ENCODE measurements around the gene SNRPD3. TPM values are rescaled to one million over a fixed set of nuclear protein-coding genes. Genes with fewer than 3 reads are reported as not detected.
A peak's percentile ranks its signal among the peaks of the same experiment; 100 is the strongest.

Gene SNRPD3
- total RNA-seq, 1 donor from 2014 or later: 147 TPM

DNA sequence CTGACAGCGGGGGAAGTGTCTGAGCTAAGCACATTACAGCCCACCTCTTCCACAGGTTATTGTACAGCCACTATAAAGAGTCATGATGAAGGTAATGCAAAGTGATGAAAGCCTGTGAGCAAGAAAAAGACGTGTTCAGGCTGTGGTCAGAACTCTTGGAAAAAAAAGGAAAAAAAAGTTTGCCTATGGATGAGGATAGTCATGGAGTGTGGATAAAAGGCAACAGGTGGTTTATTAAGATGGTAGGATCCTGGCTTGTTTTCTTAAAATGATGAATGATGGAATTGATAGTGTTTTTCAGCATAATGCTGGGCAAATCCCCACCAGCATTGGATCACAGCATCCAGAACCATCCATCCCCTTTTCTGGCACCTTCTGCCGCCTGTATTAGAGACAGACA lies 37.6 kb upstream of the SNRPD3 start:
- no peaks in the 10 kb centered on the region for H3K36me3 ChIP-seq (ENCODE audit: control insufficient read depth, insufficient read depth, low read length)
- H3K27me3 ChIP-seq (ENCODE audit: control insufficient read depth, insufficient read depth, low read length): peaks cover 9% of the 10 kb centered on the region
- FAIRE-seq: no peak
- no peak for DNase-seq (ENCODE audit: low read depth)
- TF ChIP-seq, protein P1, sequence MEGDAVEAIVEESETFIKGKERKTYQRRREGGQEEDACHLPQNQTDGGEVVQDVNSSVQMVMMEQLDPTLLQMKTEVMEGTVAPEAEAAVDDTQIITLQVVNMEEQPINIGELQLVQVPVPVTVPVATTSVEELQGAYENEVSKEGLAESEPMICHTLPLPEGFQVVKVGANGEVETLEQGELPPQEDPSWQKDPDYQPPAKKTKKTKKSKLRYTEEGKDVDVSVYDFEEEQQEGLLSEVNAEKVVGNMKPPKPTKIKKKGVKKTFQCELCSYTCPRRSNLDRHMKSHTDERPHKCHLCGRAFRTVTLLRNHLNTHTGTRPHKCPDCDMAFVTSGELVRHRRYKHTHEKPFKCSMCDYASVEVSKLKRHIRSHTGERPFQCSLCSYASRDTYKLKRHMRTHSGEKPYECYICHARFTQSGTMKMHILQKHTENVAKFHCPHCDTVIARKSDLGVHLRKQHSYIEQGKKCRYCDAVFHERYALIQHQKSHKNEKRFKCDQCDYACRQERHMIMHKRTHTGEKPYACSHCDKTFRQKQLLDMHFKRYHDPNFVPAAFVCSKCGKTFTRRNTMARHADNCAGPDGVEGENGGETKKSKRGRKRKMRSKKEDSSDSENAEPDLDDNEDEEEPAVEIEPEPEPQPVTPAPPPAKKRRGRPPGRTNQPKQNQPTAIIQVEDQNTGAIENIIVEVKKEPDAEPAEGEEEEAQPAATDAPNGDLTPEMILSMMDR (IDR thresholded peaks at IDR 0.05; ENCODE audit: insufficient read depth, low read length, severe bottlenecking): no peak
- no peak overlapping the region for H3K4me3 ChIP-seq (ENCODE audit: low read depth, low read length)

DNA sequence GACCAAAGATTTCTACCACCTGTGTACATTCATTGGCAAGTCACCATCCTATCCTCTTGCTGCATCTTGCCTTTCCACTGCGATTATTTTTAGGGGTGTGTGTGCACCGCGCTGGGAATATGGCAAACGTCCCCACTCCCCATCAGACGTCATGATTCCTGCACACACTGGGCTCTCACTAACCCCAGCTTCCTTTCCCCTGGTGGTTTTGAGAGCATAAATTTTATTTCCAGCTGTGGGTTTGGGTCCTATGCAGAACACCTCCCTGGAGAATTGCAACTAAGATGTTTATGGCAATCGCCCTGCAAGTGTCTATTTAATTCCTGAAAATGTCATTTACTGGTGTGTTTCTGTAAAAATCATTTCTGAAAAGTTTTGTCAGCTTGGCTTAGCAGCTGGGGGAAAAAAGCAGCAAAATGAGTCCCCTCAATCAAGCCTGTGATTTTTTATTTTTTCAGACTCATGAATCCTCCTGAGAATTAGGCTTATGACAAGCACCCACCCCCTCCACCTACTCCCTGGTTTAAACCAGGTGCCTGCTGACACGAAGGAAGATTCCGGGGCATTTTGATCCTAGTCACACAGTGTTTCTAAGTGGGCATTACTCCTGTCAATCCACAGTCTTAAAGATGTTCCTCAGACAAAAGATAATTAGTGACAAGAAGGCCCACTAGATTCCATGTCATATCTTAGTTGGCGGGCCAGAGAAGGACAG lies 36.9 kb upstream of the SNRPD3 start:
- FAIRE-seq (no peak), DNase-seq (ENCODE audit: low read depth) (no peak)
- H3K4me3 ChIP-seq (ENCODE audit: low read depth, low read length): no peak overlapping the region
- TF ChIP-seq, protein P1 (IDR thresholded peaks at IDR 0.05; ENCODE audit: insufficient read depth, low read length, severe bottlenecking): no peak
- H3K36me3 ChIP-seq (ENCODE audit: control insufficient read depth, insufficient read depth, low read length): no peaks in the 10 kb centered on the region
- H3K27me3 ChIP-seq (ENCODE audit: control insufficient read depth, insufficient read depth, low read length): peaks cover 8% of the 10 kb centered on the region

DNA sequence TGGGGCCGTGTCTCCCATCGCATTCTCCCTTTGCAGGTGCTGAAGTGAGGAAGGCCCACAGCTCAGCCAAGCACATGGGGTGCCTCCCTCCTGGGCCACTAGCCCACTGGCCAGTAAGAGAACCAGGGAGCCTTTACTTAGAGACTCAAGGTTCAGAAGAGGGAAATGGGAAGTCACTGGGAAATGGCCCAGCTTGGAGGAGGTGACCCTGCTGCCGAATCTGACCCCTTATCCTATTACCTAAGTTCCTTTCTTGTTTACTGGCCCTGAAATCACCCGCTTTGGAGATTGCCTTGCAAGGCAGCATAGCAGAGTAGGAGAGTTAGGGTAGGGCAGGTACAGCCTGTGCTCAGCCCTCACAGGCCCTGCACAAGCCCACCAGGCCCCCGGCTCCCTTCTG lies 36.3 kb upstream of the SNRPD3 start:
- Histone ChIP-seq H3K4me3 (ENCODE audit: low read depth, low read length) (no peak overlapping the region), H3K27me3 (ENCODE audit: control insufficient read depth, insufficient read depth, low read length) (peaks cover 7% of the 10 kb centered on the region), H3K36me3 (ENCODE audit: control insufficient read depth, insufficient read depth, low read length) (no peaks in the 10 kb centered on the region)
- TF ChIP-seq, protein P1 (IDR thresholded peaks at IDR 0.05; ENCODE audit: insufficient read depth, low read length, severe bottlenecking): no peak
- DNase-seq (ENCODE audit: low read depth) (no peak), FAIRE-seq (no peak)

- FAIRE-seq (peak; percentile 40), DNase-seq (ENCODE audit: low read depth) (peak; percentile 87)
- H3K27me3 ChIP-seq (ENCODE audit: control insufficient read depth, insufficient read depth, low read length): peaks cover 2% of the 10 kb centered on the region
- no peak overlapping the region for H3K4me3 ChIP-seq (ENCODE audit: low read depth, low read length)
- TF ChIP-seq, protein P1 (IDR thresholded peaks at IDR 0.05; ENCODE audit: insufficient read depth, low read length, severe bottlenecking): peak; percentile 76
- H3K36me3 ChIP-seq (ENCODE audit: control insufficient read depth, insufficient read depth, low read length): no peaks in the 10 kb centered on the region
Measured at GRCh38 chr22:24521791-24522245, 34.0 kb upstream of the SNRPD3 start.

GRCh38 chr22:24523873-24524272 lies 31.9 kb upstream of the SNRPD3 start:
- DNase-seq (ENCODE audit: low read depth) (peak; percentile 26), FAIRE-seq (no peak)
- TF ChIP-seq, protein P1 (IDR thresholded peaks at IDR 0.05; ENCODE audit: insufficient read depth, low read length, severe bottlenecking): no peak
- Histone ChIP-seq H3K36me3 (ENCODE audit: control insufficient read depth, insufficient read depth, low read length) (no peaks in the 10 kb centered on the region), H3K4me3 (ENCODE audit: low read depth, low read length) (no peak overlapping the region), H3K27me3 (ENCODE audit: control insufficient read depth, insufficient read depth, low read length) (no peaks in the 10 kb centered on the region)
